Measurements from ENCODE around the gene GSTM3.
"Not testable (repeated sequence)": the region's sequence is repeated elsewhere in the genome, so short reads cannot be mapped to it uniquely, and the experiment has no call there.

GSTM3 gene

GRCh38 chr1:109726728-109727373 lies 14.0 kb downstream of the GSTM3 start:
- no peak for DNase-seq (ENCODE audit: low spot score)

GRCh38 chr1:109726007-109726406 lies 14.8 kb downstream of the GSTM3 start:
- DNase-seq (ENCODE audit: low spot score), result no peak

- no peak for DNase-seq (ENCODE audit: low spot score)
Measured at GRCh38 chr1:109725510-109725909, 15.3 kb downstream of the GSTM3 start.

GRCh38 chr1:109724933-109725332 lies 15.9 kb downstream of the GSTM3 start:
- no peak for DNase-seq (ENCODE audit: low spot score)

- DNase-seq (ENCODE audit: low spot score), result no peak
Measured at GRCh38 chr1:109722908-109723691, 17.7 kb downstream of the GSTM3 start.

- no peak for DNase-seq (ENCODE audit: low spot score)
Measured at GRCh38 chr1:109721971-109722370, 18.9 kb downstream of the GSTM3 start.

- no peak for DNase-seq (ENCODE audit: low spot score)
Measured at GRCh38 chr1:109721042-109721441, 19.8 kb downstream of the GSTM3 start.

GRCh38 chr1:109719337-109719837 lies 21.5 kb downstream of the GSTM3 start:
- DNase-seq (ENCODE audit: low spot score), result no peak

GRCh38 chr1:109718495-109718894 lies 22.3 kb downstream of the GSTM3 start:
- DNase-seq (ENCODE audit: low spot score), result no peak

GRCh38 chr1:109717729-109718128 lies 23.1 kb downstream of the GSTM3 start:
- no peak for DNase-seq (ENCODE audit: low spot score)

GRCh38 chr1:109716570-109717090 lies 24.2 kb downstream of the GSTM3 start:
- no peak for DNase-seq (ENCODE audit: low spot score)

- DNase-seq (ENCODE audit: low spot score), result no peak
Measured at GRCh38 chr1:109716121-109716520, 24.7 kb downstream of the GSTM3 start.

- no peak for DNase-seq (ENCODE audit: low spot score)
Measured at GRCh38 chr1:109714661-109715372, 26.0 kb downstream of the GSTM3 start.

GRCh38 chr1:109713636-109714035 lies 27.2 kb downstream of the GSTM3 start:
- DNase-seq (ENCODE audit: low spot score), result no peak

GRCh38 chr1:109712321-109712864 lies 28.4 kb downstream of the GSTM3 start:
- DNase-seq (ENCODE audit: low spot score), result no peak

GRCh38 chr1:109711593-109712320 lies 29.1 kb downstream of the GSTM3 start, which contains the start of gene GSTM5:
GSTM5 (plus strand) TSS chr1:109712251; CDS start chr1:109712313, 62 bp downstream.
- not testable (repeated sequence) for DNase-seq (ENCODE audit: low spot score)

- not testable (repeated sequence) for DNase-seq (ENCODE audit: low spot score)
Measured at GRCh38 chr1:109709822-109710221, 31.0 kb downstream of the GSTM3 start.

GRCh38 chr1:109708949-109709348 lies 31.9 kb downstream of the GSTM3 start:
- DNase-seq (ENCODE audit: low spot score), result not testable (repeated sequence)

- DNase-seq (ENCODE audit: low spot score), result no peak
Measured at GRCh38 chr1:109705411-109705810, 35.4 kb downstream of the GSTM3 start.

GRCh38 chr1:109704173-109704572 lies 36.7 kb downstream of the GSTM3 start:
- no peak for DNase-seq (ENCODE audit: low spot score)

GRCh38 chr1:109702940-109703339 lies 37.9 kb downstream of the GSTM3 start:
- DNase-seq (ENCODE audit: low spot score), result not testable (repeated sequence)

All from putamen (tissue), 1 donor.